WERI-Rb-1 (cell line): ENCODE measurements around the gene CAMK4.

Experiments used
- DNase-seq: peaks from one replicate; pipeline ENCODE4 v3.0.0-alpha.2; 2020
- H3K27ac ChIP-seq: fragments of 250-450 bp; sonication (Bioruptor Pico); 2 replicates; pipeline ENCODE4 v1.5.1; 2020; ENCODE audit warnings: mild to moderate bottlenecking, moderate library complexity
- H3K27me3 ChIP-seq: fragments of 250-450 bp; sonication (Bioruptor Pico); 2 replicates; pipeline ENCODE4 v1.5.1; 2021; ENCODE audit warnings: mild to moderate bottlenecking, low read depth, moderate library complexity; ENCODE audit not compliant: insufficient read depth, severe bottlenecking
- H3K36me3 ChIP-seq: fragments of 250-450 bp; sonication (Bioruptor Pico); 2 replicates; pipeline ENCODE4 v1.5.1; 2020; ENCODE audit warnings: mild to moderate bottlenecking, moderate library complexity
- H3K4me3 ChIP-seq: 2 replicates; pipeline ENCODE4 v1.5.1; 2011; ENCODE audit warnings: low read depth, mild to moderate bottlenecking, control low read depth, low read length
- H3K9me3 ChIP-seq: fragments of 250-450 bp; sonication (Bioruptor Pico); 2 replicates; pipeline ENCODE4 v1.5.1; 2021; ENCODE audit warnings: mild to moderate bottlenecking, moderate library complexity; ENCODE audit not compliant: severe bottlenecking
- CTCF ChIP-seq: IDR thresholded peaks from 2 replicates; pipeline ENCODE4 v1.5.1; 2011; ENCODE audit warnings: low read depth, mild to moderate bottlenecking, control low read depth, inconsistent platforms, low read length

The CAMK4 gene

GRCh38 chr5:111364992-111365391 lies 140.8 kb downstream of the CAMK4 start:
- no peaks in the 10 kb centered on the region for H3K27me3 ChIP-seq
- H3K9me3 ChIP-seq = no peaks in the 10 kb centered on the region
- TF ChIP-seq CTCF = no peak
- H3K36me3 ChIP-seq = no peaks in the 10 kb centered on the region
- no peak for DNase-seq
- no peak overlapping the region for H3K27ac ChIP-seq
- H3K4me3 ChIP-seq = no peak overlapping the region

DNA sequence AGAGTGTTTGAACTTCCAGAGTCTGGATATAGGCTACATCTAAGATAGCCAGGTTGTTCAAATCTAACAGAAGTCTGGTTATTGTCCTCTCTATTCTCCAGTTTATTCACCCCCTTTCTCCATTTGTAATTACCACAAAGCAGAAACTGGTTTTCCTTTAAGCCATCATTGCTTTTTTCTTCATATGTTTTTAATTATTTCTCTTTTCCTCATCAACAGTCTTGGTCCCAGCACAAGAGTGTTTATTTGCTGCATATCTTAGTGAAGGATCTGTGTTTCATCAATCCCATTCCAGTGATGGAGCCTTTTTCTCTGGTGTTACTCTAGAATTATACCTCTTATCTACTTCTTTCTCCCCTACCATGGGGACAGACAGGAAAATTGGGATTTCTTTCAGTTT lies 142.2 kb downstream of the CAMK4 start:
- H3K4me3 ChIP-seq = no peak overlapping the region
- DNase-seq = no peak
- no peak overlapping the region for H3K27ac ChIP-seq
- no peak for TF ChIP-seq CTCF
- no peaks in the 10 kb centered on the region for H3K27me3 ChIP-seq
- no peaks in the 10 kb centered on the region for H3K9me3 ChIP-seq
- H3K36me3 ChIP-seq = no peaks in the 10 kb centered on the region

- no peaks in the 10 kb centered on the region for H3K36me3 ChIP-seq
- no peaks in the 10 kb centered on the region for H3K9me3 ChIP-seq
- no peak overlapping the region for H3K27ac ChIP-seq
- TF ChIP-seq CTCF = no peak
- H3K4me3 ChIP-seq = no peak overlapping the region
- no peaks in the 10 kb centered on the region for H3K27me3 ChIP-seq
- no peak for DNase-seq
Observed at GRCh38 chr5:111367115-111367514, 142.9 kb downstream of the CAMK4 start.

GRCh38 chr5:111372799-111373198 lies 148.6 kb downstream of the CAMK4 start:
- DNase-seq = no peak
- TF ChIP-seq CTCF = no peak
- Histone ChIP-seq H3K27ac (no peak overlapping the region), H3K4me3 (no peak overlapping the region), H3K36me3 (no peaks in the 10 kb centered on the region), H3K9me3 (no peaks in the 10 kb centered on the region), H3K27me3 (no peaks in the 10 kb centered on the region)

DNA sequence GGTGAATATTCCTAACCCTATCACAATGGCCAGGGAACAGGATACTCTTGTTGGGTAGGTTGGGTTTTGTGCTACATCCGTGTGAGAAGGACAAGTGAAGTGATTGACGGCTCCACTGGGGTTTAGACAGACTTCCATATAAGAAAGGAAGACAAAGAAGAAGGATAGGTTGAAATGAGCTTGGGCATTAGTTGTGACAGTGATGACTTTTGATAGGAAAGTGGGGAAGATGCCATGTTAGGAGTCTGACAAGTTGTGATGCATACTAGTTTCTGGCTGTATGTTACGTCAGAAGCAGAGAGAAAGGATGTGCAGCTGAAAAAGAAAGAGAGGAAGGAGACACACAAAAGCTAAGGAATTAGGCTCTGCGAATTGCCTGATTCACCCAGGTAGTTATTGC lies 150.2 kb downstream of the CAMK4 start:
- Histone ChIP-seq H3K36me3 (no peaks in the 10 kb centered on the region), H3K9me3 (no peaks in the 10 kb centered on the region), H3K4me3 (no peak overlapping the region), H3K27ac (no peak overlapping the region), H3K27me3 (no peaks in the 10 kb centered on the region)
- DNase-seq = no peak
- TF ChIP-seq CTCF = no peak

GRCh38 chr5:111375645-111376044 lies 151.5 kb downstream of the CAMK4 start:
- H3K27me3 ChIP-seq = no peaks in the 10 kb centered on the region
- no peaks in the 10 kb centered on the region for H3K9me3 ChIP-seq
- no peak for DNase-seq
- no peak overlapping the region for H3K27ac ChIP-seq
- no peak for TF ChIP-seq CTCF
- no peak overlapping the region for H3K4me3 ChIP-seq
- H3K36me3 ChIP-seq = no peaks in the 10 kb centered on the region
